ENCODE results near the gene SLU7. TPM values are rescaled to one million over a fixed set of nuclear protein-coding genes. Genes with fewer than 3 reads are reported as not detected.

Gene SLU7
- total RNA-seq, 1 donor from 2014 or later, result 48.5 TPM

GRCh38 chr5:160435532-160435931 lies 16.7 kb upstream of the SLU7 start:
- H4K20me1 ChIP-seq (ENCODE audit: low read depth), result no peaks in the 10 kb centered on the region
- H3K4me3 ChIP-seq, result no peak overlapping the region
- H3K36me3 ChIP-seq, result no peaks in the 10 kb centered on the region
- H3K27me3 ChIP-seq, result peaks cover 10% of the 10 kb centered on the region
- H3K9ac ChIP-seq, result no peak overlapping the region
- H3K36me3 Mint-ChIP-seq, result peaks cover 5% of the 10 kb centered on the region
- H3K4me1 Mint-ChIP-seq, result peaks cover 31% of the 10 kb centered on the region
- no peak overlapping the region for H3K27ac ChIP-seq
- no peak overlapping the region for H2AFZ ChIP-seq (replicated peaks)
- no peak overlapping the region for H3K4me2 ChIP-seq
- no peaks in the 10 kb centered on the region for H3K9me3 ChIP-seq (ENCODE audit: low read depth)
- H3K27ac Mint-ChIP-seq, result no peak overlapping the region
- no peak for TF ChIP-seq EZH2 (IDR thresholded peaks at IDR 0.05)
- H3K4me3 Mint-ChIP-seq, result no peak overlapping the region
- peaks cover 16% of the 10 kb centered on the region for H3F3A ChIP-seq (ENCODE audit: low read depth)
- H3K79me2 ChIP-seq (ENCODE audit: low read depth), result no peaks in the 10 kb centered on the region
- no peak for DNase-seq (ENCODE audit: low spot score)
- H3K4me1 ChIP-seq, result peaks cover 12% of the 10 kb centered on the region
- H3K27me3 Mint-ChIP-seq (ENCODE audit: insufficient read depth, low read depth), result peaks cover 4% of the 10 kb centered on the region
- no peaks in the 10 kb centered on the region for H3K9me3 Mint-ChIP-seq

GRCh38 chr5:160434022-160434531 lies 15.2 kb upstream of the SLU7 start:
- Histone ChIP-seq H3K4me1 (peaks cover 12% of the 10 kb centered on the region), H3K4me3 (no peak overlapping the region), H3K27ac (no peak overlapping the region), H3K9me3 (ENCODE audit: low read depth) (no peaks in the 10 kb centered on the region), H2AFZ (replicated peaks) (no peak overlapping the region), H3K4me2 (peak overlapping the region; percentile 55), H3K36me3 (peaks cover 2% of the 10 kb centered on the region), H4K20me1 (ENCODE audit: low read depth) (no peaks in the 10 kb centered on the region), H3F3A (ENCODE audit: low read depth) (peaks cover 23% of the 10 kb centered on the region), H3K79me2 (ENCODE audit: low read depth) (no peaks in the 10 kb centered on the region), H3K9ac (no peak overlapping the region), H3K27me3 (no peaks in the 10 kb centered on the region)
- Mint-ChIP-seq H3K36me3 (peaks cover 7% of the 10 kb centered on the region), H3K4me1 (peaks cover 28% of the 10 kb centered on the region), H3K9me3 (no peaks in the 10 kb centered on the region), H3K4me3 (peak overlapping the region; percentile 0), H3K27ac (peak overlapping the region; percentile 52), H3K27me3 (ENCODE audit: insufficient read depth, low read depth) (peaks cover 2% of the 10 kb centered on the region)
- TF ChIP-seq CTCF (IDR thresholded peaks at IDR 0.05) (no peak), EZH2phosphoT487 (IDR thresholded peaks at IDR 0.05) (no peak), EZH2 (IDR thresholded peaks at IDR 0.05) (no peak)
- peak; percentile 79 for DNase-seq (ENCODE audit: low spot score)

- Histone ChIP-seq H3K27me3 (no peaks in the 10 kb centered on the region), H3K4me2 (no peak overlapping the region), H3K36me3 (peaks cover 8% of the 10 kb centered on the region), H3K4me3 (no peak overlapping the region), H4K20me1 (ENCODE audit: low read depth) (peaks cover 5% of the 10 kb centered on the region), H2AFZ (replicated peaks) (no peak overlapping the region), H3K9ac (no peak overlapping the region), H3K4me1 (peaks cover 12% of the 10 kb centered on the region), H3F3A (ENCODE audit: low read depth) (peaks cover 20% of the 10 kb centered on the region), H3K9me3 (ENCODE audit: low read depth) (no peaks in the 10 kb centered on the region), H3K79me2 (ENCODE audit: low read depth) (no peaks in the 10 kb centered on the region), H3K27ac (no peak overlapping the region)
- Mint-ChIP-seq H3K36me3 (peaks cover 15% of the 10 kb centered on the region), H3K27me3 (ENCODE audit: insufficient read depth, low read depth) (no peaks in the 10 kb centered on the region), H3K27ac (peak overlapping the region; percentile 52), H3K4me1 (peaks cover 24% of the 10 kb centered on the region), H3K4me3 (no peak overlapping the region), H3K9me3 (no peaks in the 10 kb centered on the region)
- TF ChIP-seq EZH2 (IDR thresholded peaks at IDR 0.05), result no peak
- TF ChIP-seq CTCF (IDR thresholded peaks at IDR 0.05), result no peak
- TF ChIP-seq EZH2phosphoT487 (IDR thresholded peaks at IDR 0.05), result no peak
- DNase-seq (ENCODE audit: low spot score), result no peak
These were observed 13.9 kb upstream of the SLU7 start for GRCh38 chr5:160432787-160433186.

- Histone ChIP-seq H3K9ac (no peak overlapping the region), H3K4me3 (no peak overlapping the region), H3K36me3 (peaks cover 13% of the 10 kb centered on the region), H4K20me1 (ENCODE audit: low read depth) (peaks cover 7% of the 10 kb centered on the region), H3K27ac (no peak overlapping the region), H3K27me3 (no peaks in the 10 kb centered on the region), H3K9me3 (ENCODE audit: low read depth) (no peaks in the 10 kb centered on the region), H3F3A (ENCODE audit: low read depth) (peaks cover 20% of the 10 kb centered on the region), H3K79me2 (ENCODE audit: low read depth) (no peaks in the 10 kb centered on the region), H3K4me2 (no peak overlapping the region), H2AFZ (replicated peaks) (no peak overlapping the region), H3K4me1 (peaks cover 12% of the 10 kb centered on the region)
- Mint-ChIP-seq H3K4me3 (no peak overlapping the region), H3K9me3 (no peaks in the 10 kb centered on the region), H3K4me1 (peaks cover 24% of the 10 kb centered on the region), H3K27ac (no peak overlapping the region), H3K27me3 (ENCODE audit: insufficient read depth, low read depth) (no peaks in the 10 kb centered on the region), H3K36me3 (peaks cover 19% of the 10 kb centered on the region)
- TF ChIP-seq EZH2 (IDR thresholded peaks at IDR 0.05), result no peak
- no peak for TF ChIP-seq CTCF (IDR thresholded peaks at IDR 0.05)
- DNase-seq (ENCODE audit: low spot score), result no peak
These were observed 13.3 kb upstream of the SLU7 start for GRCh38 chr5:160432196-160432595.
